Stomach smooth muscle (tissue), 2 donors: Measurements from ENCODE around the gene TMPRSS5.
"Not testable (repeated sequence)": the region's sequence is repeated elsewhere in the genome, so short reads cannot be mapped to it uniquely, and the experiment has no call there.

Experiments used
- H3K27ac ChIP-seq: one replicate; pipeline ENCODE4 v1.7.0; 2013; ENCODE audit warnings: mild to moderate bottlenecking, low read length, inconsistent platforms
- H3K27me3 ChIP-seq, 2 donors: one replicate each; pipeline ENCODE4 v1.7.0; 2013; ENCODE audit warnings: low read length in 2 of 2; ENCODE audit not compliant: insufficient read depth in 2 of 2, control insufficient read depth in 1 of 2
- H3K36me3 ChIP-seq, 2 donors: one replicate each; pipeline ENCODE4 v1.7.0; 2013; ENCODE audit warnings: low read length in 2 of 2; ENCODE audit not compliant: control insufficient read depth in 2 of 2, insufficient read depth in 2 of 2
- H3K4me1 ChIP-seq: one replicate; pipeline ENCODE4 v1.7.0; 2013; ENCODE audit warnings: low read length; ENCODE audit not compliant: control insufficient read depth, insufficient read depth
- H3K4me3 ChIP-seq, 2 donors: one replicate each; pipeline ENCODE4 v1.7.0; 2013; ENCODE audit warnings: low read length in 2 of 2
- H3K9ac ChIP-seq, 2 donors: one replicate each; pipeline ENCODE4 v1.7.0; 2013; ENCODE audit warnings: low read length in 2 of 2, mild to moderate bottlenecking in 1 of 2
- H3K9me3 ChIP-seq, 2 donors: one replicate each; pipeline ENCODE4 v1.7.0; 2013; ENCODE audit warnings: low read length in 2 of 2; ENCODE audit not compliant: control insufficient read depth in 2 of 2
- donor health status: healthy.
- donor health status: Pancreatic carcinoma.

TMPRSS5 gene

DNA sequence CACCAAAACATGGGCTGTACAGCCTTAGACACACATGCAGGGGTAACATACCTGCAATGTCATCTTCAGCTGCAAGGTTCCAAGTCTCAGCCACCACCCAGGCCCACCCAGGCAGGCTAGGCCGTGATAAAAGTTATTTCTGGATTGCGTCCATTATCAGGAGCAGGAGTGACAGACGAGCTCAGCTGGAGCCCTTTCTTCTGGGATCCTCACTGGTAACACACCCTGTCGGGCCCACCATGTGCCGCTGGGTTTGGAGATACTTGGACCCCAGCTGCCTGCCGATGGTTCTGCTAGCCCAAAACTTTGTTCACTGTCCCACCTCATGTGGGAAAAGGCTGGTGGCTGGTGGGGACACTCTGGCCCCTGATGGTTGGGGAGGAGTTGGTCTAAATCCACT is 24.8 kb downstream of the TMPRSS5 start:
- H3K9ac ChIP-seq: no peak overlapping the region
- H3K36me3 ChIP-seq: no peaks in the 10 kb centered on the region
- H3K27ac ChIP-seq: no peak overlapping the region
- no peaks in the 10 kb centered on the region for H3K9me3 ChIP-seq
- H3K4me1 ChIP-seq: peaks cover 3% of the 10 kb centered on the region
- H3K4me3 ChIP-seq: no peak overlapping the region
- H3K27me3 ChIP-seq: no peaks in the 10 kb centered on the region

DNA sequence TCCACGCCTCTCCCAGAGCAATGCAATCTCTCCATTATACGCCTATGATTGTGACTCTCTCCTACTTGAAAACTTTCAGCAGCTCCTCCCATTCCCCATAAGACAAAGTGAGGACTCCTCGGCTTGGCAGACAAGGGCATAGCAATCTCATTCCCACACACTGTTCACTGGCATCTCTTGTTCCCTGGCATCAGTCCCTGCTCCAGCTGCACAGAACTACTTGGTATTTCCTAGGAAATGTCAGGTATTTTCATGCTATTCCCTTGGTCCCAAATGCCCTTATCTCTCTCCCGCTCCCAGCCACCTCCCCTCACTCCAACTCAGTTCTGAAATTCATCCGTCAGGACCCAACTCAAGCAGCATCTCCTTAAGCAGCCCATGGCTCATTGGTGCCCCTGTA is 28.4 kb downstream of the TMPRSS5 start:
- H3K4me3 ChIP-seq: no peak overlapping the region
- H3K9ac ChIP-seq: no peak overlapping the region
- no peaks in the 10 kb centered on the region for H3K27me3 ChIP-seq
- H3K9me3 ChIP-seq: no peaks in the 10 kb centered on the region
- H3K27ac ChIP-seq: no peak overlapping the region
- H3K36me3 ChIP-seq: no peaks in the 10 kb centered on the region
- H3K4me1 ChIP-seq: peaks cover 3% of the 10 kb centered on the region

- Histone ChIP-seq H3K27ac (no peak overlapping the region), H3K4me1 (no peaks in the 10 kb centered on the region), H3K9ac (no peak overlapping the region), H3K9me3 (no peaks in the 10 kb centered on the region), H3K4me3 (no peak overlapping the region), H3K36me3 (no peaks in the 10 kb centered on the region), H3K27me3 (no peaks in the 10 kb centered on the region)
Measured at GRCh38 chr11:113675565-113675964, 30.5 kb downstream of the TMPRSS5 start.

- Histone ChIP-seq H3K27ac (no peak overlapping the region), H3K4me3 (no peak overlapping the region), H3K4me1 (no peaks in the 10 kb centered on the region), H3K36me3 (no peaks in the 10 kb centered on the region), H3K27me3 (no peaks in the 10 kb centered on the region), H3K9me3 (no peaks in the 10 kb centered on the region), H3K9ac (no peak overlapping the region)
Measured at GRCh38 chr11:113675003-113675561, 31.0 kb downstream of the TMPRSS5 start.

DNA sequence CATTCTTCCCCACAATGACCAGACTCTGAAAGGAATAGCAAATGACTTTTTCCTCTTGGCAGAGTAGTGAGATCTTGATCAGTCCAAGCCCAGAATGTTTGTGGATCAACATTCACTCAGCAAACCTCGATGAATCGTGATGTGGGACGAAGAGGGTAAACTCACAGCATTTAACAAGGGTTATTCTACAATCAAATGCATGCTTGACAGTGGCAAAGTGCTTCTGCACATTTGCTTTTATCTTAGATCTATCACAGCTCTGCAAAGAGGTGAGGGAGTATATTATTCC is 31.8 kb downstream of the TMPRSS5 start:
- Histone ChIP-seq H3K9ac (no peak overlapping the region), H3K4me1 (no peaks in the 10 kb centered on the region), H3K27me3 (no peaks in the 10 kb centered on the region), H3K27ac (no peak overlapping the region), H3K9me3 (no peaks in the 10 kb centered on the region), H3K4me3 (no peak overlapping the region), H3K36me3 (no peaks in the 10 kb centered on the region)

DNA sequence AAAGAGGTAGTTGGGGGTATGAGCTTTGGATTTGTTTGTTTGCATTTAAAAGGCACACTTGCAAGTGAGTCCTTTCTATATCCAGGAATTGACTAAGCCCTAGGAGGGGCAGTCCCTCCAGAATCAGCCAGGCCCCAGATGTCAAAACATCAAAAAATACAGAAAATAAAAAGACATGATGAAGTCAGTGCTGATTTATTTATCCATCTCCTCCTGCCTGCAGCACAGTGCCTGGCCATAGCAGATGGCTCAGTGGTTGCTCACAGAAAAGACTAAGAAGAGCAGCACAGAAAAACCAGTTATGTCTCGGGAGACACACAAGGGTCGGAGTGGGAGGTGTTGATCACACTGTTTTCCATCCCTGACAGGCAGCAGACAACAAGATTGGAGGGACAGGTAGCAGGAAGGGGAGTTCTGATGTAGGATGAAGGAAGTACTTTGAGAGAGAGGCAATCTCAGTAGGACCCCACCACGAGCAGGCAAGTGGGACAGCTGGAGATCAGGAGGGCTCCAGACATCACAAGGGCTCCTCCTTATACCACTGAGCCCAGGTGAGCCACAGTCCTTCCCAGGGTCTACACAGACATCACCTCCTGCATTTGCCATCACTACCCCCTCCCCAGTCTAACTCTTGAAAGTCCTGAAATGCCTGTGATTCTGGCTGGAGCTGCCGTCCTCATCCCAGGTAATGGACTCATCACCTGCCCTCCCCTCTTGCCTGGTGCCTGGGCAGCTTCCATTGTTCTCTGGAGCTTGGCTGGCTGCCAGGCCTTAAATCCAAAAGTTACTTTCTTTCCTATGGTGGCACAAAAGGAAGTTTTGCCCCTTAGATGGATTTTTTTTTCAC is 32.3 kb downstream of the TMPRSS5 start:
- Histone ChIP-seq H3K9me3 (no peaks in the 10 kb centered on the region), H3K27ac (no peak overlapping the region), H3K9ac (no peak overlapping the region), H3K4me3 (no peak overlapping the region), H3K27me3 (no peaks in the 10 kb centered on the region), H3K4me1 (no peaks in the 10 kb centered on the region), H3K36me3 (no peaks in the 10 kb centered on the region)

GRCh38 chr11:113671914-113672313 is 34.2 kb downstream of the TMPRSS5 start:
- H3K9ac ChIP-seq, H3K4me1 ChIP-seq, H3K27me3 ChIP-seq, H3K9me3 ChIP-seq, H3K36me3 ChIP-seq, H3K27ac ChIP-seq, H3K4me3 ChIP-seq: not testable (repeated sequence)

- Histone ChIP-seq H3K27ac (no peak overlapping the region), H3K36me3 (no peaks in the 10 kb centered on the region), H3K9ac (no peak overlapping the region), H3K4me3 (no peak overlapping the region), H3K27me3 (no peaks in the 10 kb centered on the region), H3K9me3 (peaks cover 2% of the 10 kb centered on the region in 2 donors), H3K4me1 (no peaks in the 10 kb centered on the region)
Measured at GRCh38 chr11:113670831-113671215, 35.3 kb downstream of the TMPRSS5 start.

DNA sequence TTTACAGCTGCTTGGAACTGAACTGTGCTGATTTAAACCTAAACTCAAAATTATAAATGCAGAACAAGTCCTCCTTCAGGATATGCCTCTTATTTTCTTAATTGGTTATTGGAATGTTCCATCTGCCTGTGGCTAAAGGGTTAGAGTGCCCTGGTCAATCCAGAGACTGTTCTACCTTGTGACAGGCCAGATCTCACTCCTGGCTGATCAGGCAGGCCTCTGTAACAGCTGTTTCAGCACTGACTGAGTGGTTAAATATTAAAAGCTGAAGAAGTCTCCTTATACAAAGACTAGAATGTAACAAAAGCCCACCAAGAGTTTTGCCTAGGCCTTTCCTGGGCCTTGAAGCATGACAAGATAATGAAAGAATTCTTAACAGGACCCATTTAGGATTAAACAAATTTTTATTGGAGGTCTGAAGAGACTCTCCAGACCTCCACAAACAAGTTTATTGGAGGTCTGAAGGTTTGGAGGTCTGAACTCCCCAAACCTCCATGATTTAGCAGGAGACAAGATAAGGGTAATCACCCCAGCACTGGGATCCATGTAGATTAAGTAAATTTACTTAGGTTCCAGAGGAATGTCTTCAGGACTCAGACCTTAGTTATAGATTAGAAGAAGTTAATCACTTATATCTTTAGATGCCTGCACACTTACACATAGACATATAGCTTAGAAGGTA is 35.8 kb downstream of the TMPRSS5 start:
- Histone ChIP-seq H3K36me3 (no peaks in the 10 kb centered on the region), H3K4me1 (no peaks in the 10 kb centered on the region), H3K9me3 (peaks cover 2% of the 10 kb centered on the region in 2 donors), H3K9ac (no peak overlapping the region), H3K27ac (no peak overlapping the region), H3K4me3 (no peak overlapping the region), H3K27me3 (no peaks in the 10 kb centered on the region)

DNA sequence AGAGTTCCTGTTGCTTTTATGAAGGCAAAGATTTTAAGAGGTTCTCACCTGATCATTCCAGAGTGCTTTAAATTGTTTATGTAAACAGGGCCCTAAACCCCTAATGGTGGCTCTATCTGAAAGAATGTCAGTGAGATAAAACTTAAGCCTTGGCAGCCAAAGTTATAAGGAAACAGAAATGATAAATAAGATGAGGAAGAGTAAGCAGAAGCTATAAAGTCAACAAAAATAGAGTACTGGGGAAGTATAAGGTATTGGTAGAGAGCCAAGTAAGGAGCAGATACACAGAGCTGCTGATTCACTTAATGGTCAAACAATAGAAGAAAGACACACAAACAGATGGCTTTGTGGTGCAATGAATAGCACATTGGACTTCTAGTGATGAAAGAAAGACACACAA is 37.9 kb downstream of the TMPRSS5 start:
- Histone ChIP-seq H3K27ac (no peak overlapping the region), H3K4me3 (no peak overlapping the region), H3K9me3 (peaks cover 2 to 4% of the 10 kb centered on the region in 2 donors), H3K36me3 (no peaks in the 10 kb centered on the region), H3K4me1 (no peaks in the 10 kb centered on the region), H3K9ac (no peak overlapping the region), H3K27me3 (no peaks in the 10 kb centered on the region)

DNA sequence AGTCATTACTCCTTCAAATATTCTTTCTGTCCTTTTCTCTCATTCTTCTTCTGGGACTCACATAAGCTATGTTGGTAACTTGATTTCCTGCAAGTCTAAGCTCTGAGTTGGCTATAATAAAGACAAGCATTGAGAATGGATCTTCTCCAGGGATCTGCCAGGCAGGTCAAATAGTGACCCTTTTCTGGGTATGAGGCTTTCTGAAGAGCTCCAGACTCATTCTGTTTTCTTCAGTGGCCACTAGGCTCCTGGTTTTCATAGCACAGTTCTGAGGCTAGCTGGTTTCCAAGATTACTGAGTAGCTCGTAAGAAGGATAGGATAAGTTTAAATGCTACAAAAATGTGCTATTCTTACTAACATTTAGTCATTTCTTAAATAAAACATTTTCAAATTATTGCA is 38.3 kb downstream of the TMPRSS5 start:
- Histone ChIP-seq H3K27ac (no peak overlapping the region), H3K27me3 (no peaks in the 10 kb centered on the region), H3K9me3 (peaks cover 2 to 4% of the 10 kb centered on the region in 2 donors), H3K9ac (no peak overlapping the region), H3K4me1 (no peaks in the 10 kb centered on the region), H3K4me3 (no peak overlapping the region), H3K36me3 (no peaks in the 10 kb centered on the region)
